ENCODE results near the gene PUSL1.

PUSL1 gene

GRCh38 chr1:1324084-1324523 lies 15.7 kb downstream of the PUSL1 start:
- in situ Hi-C loops (cut with MboI; ENCODE audit: low sequenced_read_pairs), result no loop called here

- in situ Hi-C loops (cut with MboI; ENCODE audit: low sequenced_read_pairs), result no loop called here
These were observed 16.3 kb downstream of the PUSL1 start, which contains the start of the genes CPTP and INTS11 for GRCh38 chr1:1324524-1325287. CPTP (plus strand) TSS chr1:1324802; CDS start chr1:1326911, 2,109 bp downstream. INTS11 (minus strand) TSS chr1:1324660; CDS start chr1:1324608, 52 bp downstream.

- in situ Hi-C loops (cut with MboI; ENCODE audit: low sequenced_read_pairs), result no loop called here
These were observed 17.1 kb downstream of the PUSL1 start for GRCh38 chr1:1325288-1326074.

- in situ Hi-C loops (cut with MboI; ENCODE audit: low sequenced_read_pairs), result no loop called here
These were observed 17.7 kb downstream of the PUSL1 start for GRCh38 chr1:1326075-1326605.

- in situ Hi-C loops (cut with MboI; ENCODE audit: low sequenced_read_pairs), result no loop called here
These were observed 18.9 kb downstream of the PUSL1 start for GRCh38 chr1:1327291-1327690.

- in situ Hi-C loops (cut with MboI; ENCODE audit: low sequenced_read_pairs), result no loop called here
These were observed 19.9 kb downstream of the PUSL1 start for GRCh38 chr1:1328254-1328653.

GRCh38 chr1:1329304-1330210 lies 21.2 kb downstream of the PUSL1 start:
- in situ Hi-C loops (cut with MboI; ENCODE audit: low sequenced_read_pairs), result no loop called here

- in situ Hi-C loops (cut with MboI; ENCODE audit: low sequenced_read_pairs), result no loop called here
These were observed 22.1 kb downstream of the PUSL1 start for GRCh38 chr1:1330366-1331067.

- in situ Hi-C loops (cut with MboI; ENCODE audit: low sequenced_read_pairs), result no loop called here
These were observed 22.9 kb downstream of the PUSL1 start, which contains the start of gene TAS1R3 for GRCh38 chr1:1331068-1331965. TAS1R3 (plus strand) TSS chr1:1331280; CDS start chr1:1331346, 66 bp downstream.

GRCh38 chr1:1332031-1332755 lies 23.8 kb downstream of the PUSL1 start:
- in situ Hi-C loops (cut with MboI; ENCODE audit: low sequenced_read_pairs), result no loop called here

- in situ Hi-C loops (cut with MboI; ENCODE audit: low sequenced_read_pairs), result no loop called here
These were observed 24.5 kb downstream of the PUSL1 start for GRCh38 chr1:1332774-1333480.

- in situ Hi-C loops (cut with MboI; ENCODE audit: low sequenced_read_pairs), result no loop called here
These were observed 25.3 kb downstream of the PUSL1 start for GRCh38 chr1:1333551-1334241.

GRCh38 chr1:1334835-1335234 lies 26.4 kb downstream of the PUSL1 start:
- in situ Hi-C loops (cut with MboI; ENCODE audit: low sequenced_read_pairs), result no loop called here

- in situ Hi-C loops (cut with MboI; ENCODE audit: low sequenced_read_pairs), result no loop called here
These were observed 26.9 kb downstream of the PUSL1 start for GRCh38 chr1:1335283-1335682.

GRCh38 chr1:1335792-1336248 lies 27.4 kb downstream of the PUSL1 start:
- in situ Hi-C loops (cut with MboI; ENCODE audit: low sequenced_read_pairs), result no loop called here

- in situ Hi-C loops (cut with MboI; ENCODE audit: low sequenced_read_pairs), result no loop called here
These were observed 28.0 kb downstream of the PUSL1 start for GRCh38 chr1:1336446-1336845.
